Measurements from ENCODE around the gene TRIM45. TPM values are rescaled to one million over a fixed set of nuclear protein-coding genes. Genes with fewer than 3 reads are reported as not detected.
"Not testable (repeated sequence)": the region's sequence is repeated elsewhere in the genome, so short reads cannot be mapped to it uniquely, and the experiment has no call there.

The TRIM45 gene
- total RNA-seq, 1 experiment from 2014 or later, result 5.1 TPM

- DNase-seq, result no peak
- no peak overlapping the region for H3K4me3 ChIP-seq (ENCODE audit: low read depth, low read length)
- no peak for TF ChIP-seq CTCF (IDR thresholded peaks at IDR 0.05; ENCODE audit: insufficient read depth in 1 of 2, low read depth in 1 of 2, low read length in 1 of 2, severe bottlenecking in 1 of 2, unreplicated experiment in 1 of 2)
- ChIA-PET POLR2A (no interaction called here), CTCF (no interaction called here)
- Mint-ChIP-seq H3K27me3 (ENCODE audit: insufficient read depth, unreplicated experiment) (no peaks in the 10 kb centered on the region), H3K9me3 (ENCODE audit: unreplicated experiment) (no peaks in the 10 kb centered on the region), H3K27ac (ENCODE audit: unreplicated experiment) (no peak overlapping the region), H3K36me3 (ENCODE audit: insufficient read depth, unreplicated experiment) (peaks cover 17% of the 10 kb centered on the region), H3K4me3 (ENCODE audit: unreplicated experiment) (no peak overlapping the region), H3K4me1 (ENCODE audit: low read depth, unreplicated experiment) (no peaks in the 10 kb centered on the region)
- intact Hi-C loops (cut with micrococcal nuclease; ENCODE audit: unreplicated experiment), result no loop called here
- H3K4me1 ChIP-seq, result no peaks in the 10 kb centered on the region
- no peaks in the 10 kb centered on the region for H3K9me3 ChIP-seq
- H3K36me3 ChIP-seq (ENCODE audit: control insufficient read depth, insufficient read depth, low read length), result no peaks in the 10 kb centered on the region
- BruUV-seq (replicated peaks), result no TSS peak
- no peaks in the 10 kb centered on the region for H3K27me3 ChIP-seq (replicated peaks; ENCODE audit: control insufficient read depth, insufficient read depth, low read length)
Observed at GRCh38 chr1:117105722-117106121, 15.8 kb downstream of the TRIM45 start.

- Histone ChIP-seq H3K36me3 (ENCODE audit: control insufficient read depth, insufficient read depth, low read length) (no peaks in the 10 kb centered on the region), H3K4me3 (ENCODE audit: low read depth, low read length) (no peak overlapping the region), H3K27me3 (replicated peaks; ENCODE audit: control insufficient read depth, insufficient read depth, low read length) (no peaks in the 10 kb centered on the region), H3K9me3 (no peaks in the 10 kb centered on the region), H3K4me1 (no peaks in the 10 kb centered on the region)
- Mint-ChIP-seq H3K27me3 (ENCODE audit: insufficient read depth, unreplicated experiment) (no peaks in the 10 kb centered on the region), H3K4me1 (ENCODE audit: low read depth, unreplicated experiment) (no peaks in the 10 kb centered on the region), H3K27ac (ENCODE audit: unreplicated experiment) (no peak overlapping the region), H3K36me3 (ENCODE audit: insufficient read depth, unreplicated experiment) (peaks cover 23% of the 10 kb centered on the region), H3K9me3 (ENCODE audit: unreplicated experiment) (no peaks in the 10 kb centered on the region), H3K4me3 (ENCODE audit: unreplicated experiment) (no peak overlapping the region)
- ChIA-PET CTCF (no interaction called here), POLR2A (no interaction called here)
- no peak for TF ChIP-seq CTCF (IDR thresholded peaks at IDR 0.05; ENCODE audit: insufficient read depth in 1 of 2, low read depth in 1 of 2, low read length in 1 of 2, severe bottlenecking in 1 of 2, unreplicated experiment in 1 of 2)
- no TSS peak for BruUV-seq (replicated peaks)
- intact Hi-C loops (cut with micrococcal nuclease; ENCODE audit: unreplicated experiment), result no loop called here
- DNase-seq, result no peak
Observed at GRCh38 chr1:117104986-117105385, 16.6 kb downstream of the TRIM45 start.

- H3K4me1 Mint-ChIP-seq (ENCODE audit: low read depth, unreplicated experiment); BruUV-seq (replicated peaks); H3K9me3 ChIP-seq; H3K4me3 Mint-ChIP-seq (ENCODE audit: unreplicated experiment); H3K27me3 ChIP-seq (replicated peaks; ENCODE audit: control insufficient read depth, insufficient read depth, low read length); H3K36me3 ChIP-seq (ENCODE audit: control insufficient read depth, insufficient read depth, low read length); H3K9me3 Mint-ChIP-seq (ENCODE audit: unreplicated experiment); H3K27ac Mint-ChIP-seq (ENCODE audit: unreplicated experiment); DNase-seq; intact Hi-C loops (cut with micrococcal nuclease; ENCODE audit: unreplicated experiment); CTCF ChIA-PET; H3K4me1 ChIP-seq; H3K4me3 ChIP-seq (ENCODE audit: low read depth, low read length); H3K27me3 Mint-ChIP-seq (ENCODE audit: insufficient read depth, unreplicated experiment); POLR2A ChIA-PET: not testable (repeated sequence)
- H3K36me3 Mint-ChIP-seq (ENCODE audit: insufficient read depth, unreplicated experiment), result peaks cover 32% of the 10 kb centered on the region
Observed at GRCh38 chr1:117101858-117102257, 19.7 kb downstream of the TRIM45 start.

- no TSS peak for BruUV-seq (replicated peaks)
Observed at GRCh38 chr1:117101334-117101733, 20.2 kb downstream of the TRIM45 start.

More at GRCh38 chr1:117101334-117101733, 20.2 kb downstream of the TRIM45 start:
- Mint-ChIP-seq H3K27ac (ENCODE audit: unreplicated experiment) (no peak overlapping the region), H3K4me3 (ENCODE audit: unreplicated experiment) (no peak overlapping the region), H3K4me1 (ENCODE audit: low read depth, unreplicated experiment) (no peaks in the 10 kb centered on the region), H3K27me3 (ENCODE audit: insufficient read depth, unreplicated experiment) (no peaks in the 10 kb centered on the region), H3K36me3 (ENCODE audit: insufficient read depth, unreplicated experiment) (peaks cover 37% of the 10 kb centered on the region), H3K9me3 (ENCODE audit: unreplicated experiment) (no peaks in the 10 kb centered on the region)
- CTCF ChIA-PET, result no interaction called here
- intact Hi-C loops (cut with micrococcal nuclease; ENCODE audit: unreplicated experiment), result no loop called here
- TF ChIP-seq CTCF (IDR thresholded peaks at IDR 0.05; ENCODE audit: insufficient read depth in 1 of 2, low read depth in 1 of 2, low read length in 1 of 2, severe bottlenecking in 1 of 2, unreplicated experiment in 1 of 2), result no peak
- Histone ChIP-seq H3K4me1 (no peaks in the 10 kb centered on the region), H3K9me3 (no peaks in the 10 kb centered on the region), H3K4me3 (ENCODE audit: low read depth, low read length) (no peak overlapping the region), H3K27me3 (replicated peaks; ENCODE audit: control insufficient read depth, insufficient read depth, low read length) (no peaks in the 10 kb centered on the region), H3K36me3 (ENCODE audit: control insufficient read depth, insufficient read depth, low read length) (no peaks in the 10 kb centered on the region)
- DNase-seq, result no peak
- POLR2A ChIA-PET, result no interaction called here

Data from Caco-2 (cell line).